SK-N-SH (cell line): ENCODE data around the gene GPLD1.

Experiments
- CHD2 ChIP-seq: fragments of 150-350 bp; IDR thresholded peaks from 2 replicates; pipeline ENCODE4 v1.6.1; 2018; ENCODE audit warnings: low read length; ENCODE audit not compliant: partially characterized antibody
- CTCF ChIP-seq: fragments of 200-600 bp; sonication (generic); IDR thresholded peaks from 2 replicates; pipeline ENCODE4 v1.6.1; 2017; ENCODE audit warnings: antibody characterized with exemption, mild to moderate bottlenecking, moderate library complexity
- FOXM1 ChIP-seq: IDR thresholded peaks from 2 replicates; pipeline ENCODE4 v1.4.0; 2012; ENCODE audit warnings: low read depth, mild to moderate bottlenecking
- MEF2A ChIP-seq: IDR thresholded peaks from 2 replicates; pipeline ENCODE4 v1.4.0; 2012; ENCODE audit warnings: low read depth, borderline replicate concordance
- MXI1 ChIP-seq: IDR thresholded peaks from 2 replicates; pipeline ENCODE4 v1.6.1; 2012; ENCODE audit warnings: mild to moderate bottlenecking, low read depth, low read length, improper control_type of control experiment
- NRF1 ChIP-seq: IDR thresholded peaks from 2 replicates; pipeline ENCODE4 v1.6.1; 2012; ENCODE audit warnings: low read depth, mild to moderate bottlenecking, low read length
- PBX3 ChIP-seq: IDR thresholded peaks from 2 replicates; pipeline ENCODE4; 2012
- POLR2AphosphoS5 ChIP-seq: IDR thresholded peaks from 2 replicates; pipeline ENCODE4 v1.6.1; 2012; ENCODE audit warnings: low read depth, low read length
- USF2 ChIP-seq: fragments of 150-350 bp; IDR thresholded peaks from 2 replicates; pipeline ENCODE4 v1.6.1; 2017; ENCODE audit warnings: antibody characterized with exemption, low read length, low read depth, borderline replicate concordance
- YY1 ChIP-seq: IDR thresholded peaks from 2 replicates; pipeline ENCODE4 v1.4.0; 2012; ENCODE audit warnings: low read depth, mild to moderate bottlenecking
- TF ChIP-seq, protein P1 (sequence below): IDR thresholded peaks from 2 replicates; pipeline ENCODE4 v1.4.0; 2012; ENCODE audit warnings: low read depth, borderline replicate concordance

DNA sequence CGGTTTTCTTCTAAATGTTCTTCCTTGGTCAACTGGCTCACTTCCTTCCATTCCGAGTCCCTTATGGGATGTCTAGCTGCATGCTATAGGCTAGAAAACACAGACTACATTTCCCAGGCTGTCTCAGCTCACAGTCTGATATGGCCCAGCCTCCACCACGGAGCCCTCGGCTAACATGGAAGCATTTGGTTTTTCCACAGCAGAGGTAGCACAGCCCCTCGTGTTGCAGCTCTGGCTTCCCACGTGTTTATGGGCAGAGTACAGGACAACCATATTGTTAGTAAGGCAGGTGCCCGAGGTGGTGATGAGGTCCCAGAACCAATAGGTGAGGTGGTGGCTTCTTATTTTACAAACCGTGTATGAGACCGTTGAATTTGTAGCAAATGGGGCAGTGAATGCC lies 8.7 kb downstream of the GPLD1 start:
- TF ChIP-seq POLR2AphosphoS5, result no peak
- no peak for TF ChIP-seq CTCF
- TF ChIP-seq PBX3, result no peak
- no peak for TF ChIP-seq MXI1
- TF ChIP-seq, protein P1, sequence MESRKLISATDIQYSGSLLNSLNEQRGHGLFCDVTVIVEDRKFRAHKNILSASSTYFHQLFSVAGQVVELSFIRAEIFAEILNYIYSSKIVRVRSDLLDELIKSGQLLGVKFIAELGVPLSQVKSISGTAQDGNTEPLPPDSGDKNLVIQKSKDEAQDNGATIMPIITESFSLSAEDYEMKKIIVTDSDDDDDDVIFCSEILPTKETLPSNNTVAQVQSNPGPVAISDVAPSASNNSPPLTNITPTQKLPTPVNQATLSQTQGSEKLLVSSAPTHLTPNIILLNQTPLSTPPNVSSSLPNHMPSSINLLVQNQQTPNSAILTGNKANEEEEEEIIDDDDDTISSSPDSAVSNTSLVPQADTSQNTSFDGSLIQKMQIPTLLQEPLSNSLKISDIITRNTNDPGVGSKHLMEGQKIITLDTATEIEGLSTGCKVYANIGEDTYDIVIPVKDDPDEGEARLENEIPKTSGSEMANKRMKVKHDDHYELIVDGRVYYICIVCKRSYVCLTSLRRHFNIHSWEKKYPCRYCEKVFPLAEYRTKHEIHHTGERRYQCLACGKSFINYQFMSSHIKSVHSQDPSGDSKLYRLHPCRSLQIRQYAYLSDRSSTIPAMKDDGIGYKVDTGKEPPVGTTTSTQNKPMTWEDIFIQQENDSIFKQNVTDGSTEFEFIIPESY, result no peak
- TF ChIP-seq MEF2A, result no peak
- TF ChIP-seq CHD2, result no peak
- TF ChIP-seq FOXM1, result no peak
- TF ChIP-seq NRF1, result no peak
- no peak for TF ChIP-seq USF2
- TF ChIP-seq YY1, result no peak
